Upper lobe of right lung (tissue), 1 donor: ENCODE results near the gene NTHL1. TPM values are rescaled to one million over a fixed set of nuclear protein-coding genes. Genes with fewer than 3 reads are reported as not detected.

Experiments used
- ATAC-seq: fragments of 200-7000 bp; cut with Tn5 transposase; one replicate; pipeline ENCODE4 v1.9.1; 2020; ENCODE audit warnings: mild to moderate bottlenecking, moderate library complexity
- DNase-seq: peaks from one replicate; pipeline ENCODE4 v3.0.0-alpha.2; 2020
- H3K27ac ChIP-seq: fragments of 200-600 bp; one replicate; pipeline ENCODE4 v1.8.0; 2022
- H3K27me3 ChIP-seq: fragments of 200-600 bp; one replicate; pipeline ENCODE4 v1.8.0; 2022; ENCODE audit warnings: mild to moderate bottlenecking
- H3K36me3 ChIP-seq: fragments of 200-600 bp; one replicate; pipeline ENCODE4 v1.8.0; 2022
- H3K4me1 ChIP-seq: fragments of 200-600 bp; one replicate; pipeline ENCODE4 v1.8.0; 2022
- H3K4me3 ChIP-seq: fragments of 200-600 bp; one replicate; pipeline ENCODE4 v1.8.0; 2022; ENCODE audit warnings: mild to moderate bottlenecking
- H3K9me3 ChIP-seq: fragments of 200-600 bp; one replicate; pipeline ENCODE4 v1.8.0; 2022
- intact Hi-C: fragments of 100-400 bp; cut with DNase I; formaldehyde crosslinking; loops from one replicate; pipeline ENCODE4 v1.11.0; 2022
- total RNA-seq: library from RNA; stranded (reverse); fragmentation: NEBNext Ultra II Directional; extraction: Animal tissue kit (Norgen Biotek cat#: 25700); gene quantifications from one replicate; pipeline ENCODE4 v1.2.1, GENCODE V29; 2021
- TF ChIP-seq, protein P1 (sequence below): fragments of 200-600 bp; IDR thresholded peaks from one replicate; pipeline ENCODE4 v1.8.0; 2022; ENCODE audit warnings: antibody characterized with exemption
- donor health status: DM: no; HTN: yes; CAD: no; lungs with severe emphysema.

NTHL1 gene
- total RNA-seq, 1 donor from 2014 or later = 26.4 TPM

DNA sequence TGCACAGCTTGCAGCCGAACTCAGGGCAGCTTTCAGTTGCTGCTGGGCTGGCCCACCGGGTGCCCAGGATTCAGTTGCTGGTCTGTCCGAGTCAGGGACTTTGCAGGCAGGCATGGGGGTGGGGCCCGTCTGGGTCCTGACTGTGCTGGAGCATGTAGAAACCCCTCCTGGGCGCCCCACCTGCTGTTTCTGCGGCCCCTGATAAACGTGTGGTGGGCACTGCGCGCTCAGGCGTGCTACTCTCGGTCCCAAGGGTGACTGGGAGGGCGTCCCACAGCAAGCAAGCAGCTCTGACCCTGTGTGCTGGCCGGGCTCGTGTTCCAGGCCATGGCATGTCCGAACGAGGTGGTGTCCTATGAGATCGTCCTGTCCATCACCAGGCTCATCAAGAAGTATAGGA is 12.7 kb upstream of the NTHL1 start:
- Histone ChIP-seq H3K36me3 (peaks cover 56% of the 10 kb centered on the region), H3K9me3 (no peaks in the 10 kb centered on the region), H3K4me1 (no peaks in the 10 kb centered on the region), H3K27ac (no peak overlapping the region), H3K4me3 (no peak overlapping the region), H3K27me3 (no peaks in the 10 kb centered on the region)
- TF ChIP-seq, protein P1, sequence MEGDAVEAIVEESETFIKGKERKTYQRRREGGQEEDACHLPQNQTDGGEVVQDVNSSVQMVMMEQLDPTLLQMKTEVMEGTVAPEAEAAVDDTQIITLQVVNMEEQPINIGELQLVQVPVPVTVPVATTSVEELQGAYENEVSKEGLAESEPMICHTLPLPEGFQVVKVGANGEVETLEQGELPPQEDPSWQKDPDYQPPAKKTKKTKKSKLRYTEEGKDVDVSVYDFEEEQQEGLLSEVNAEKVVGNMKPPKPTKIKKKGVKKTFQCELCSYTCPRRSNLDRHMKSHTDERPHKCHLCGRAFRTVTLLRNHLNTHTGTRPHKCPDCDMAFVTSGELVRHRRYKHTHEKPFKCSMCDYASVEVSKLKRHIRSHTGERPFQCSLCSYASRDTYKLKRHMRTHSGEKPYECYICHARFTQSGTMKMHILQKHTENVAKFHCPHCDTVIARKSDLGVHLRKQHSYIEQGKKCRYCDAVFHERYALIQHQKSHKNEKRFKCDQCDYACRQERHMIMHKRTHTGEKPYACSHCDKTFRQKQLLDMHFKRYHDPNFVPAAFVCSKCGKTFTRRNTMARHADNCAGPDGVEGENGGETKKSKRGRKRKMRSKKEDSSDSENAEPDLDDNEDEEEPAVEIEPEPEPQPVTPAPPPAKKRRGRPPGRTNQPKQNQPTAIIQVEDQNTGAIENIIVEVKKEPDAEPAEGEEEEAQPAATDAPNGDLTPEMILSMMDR = no peak
- no peak for DNase-seq
- intact Hi-C loops = no loop called here
- ATAC-seq = no peak

DNA sequence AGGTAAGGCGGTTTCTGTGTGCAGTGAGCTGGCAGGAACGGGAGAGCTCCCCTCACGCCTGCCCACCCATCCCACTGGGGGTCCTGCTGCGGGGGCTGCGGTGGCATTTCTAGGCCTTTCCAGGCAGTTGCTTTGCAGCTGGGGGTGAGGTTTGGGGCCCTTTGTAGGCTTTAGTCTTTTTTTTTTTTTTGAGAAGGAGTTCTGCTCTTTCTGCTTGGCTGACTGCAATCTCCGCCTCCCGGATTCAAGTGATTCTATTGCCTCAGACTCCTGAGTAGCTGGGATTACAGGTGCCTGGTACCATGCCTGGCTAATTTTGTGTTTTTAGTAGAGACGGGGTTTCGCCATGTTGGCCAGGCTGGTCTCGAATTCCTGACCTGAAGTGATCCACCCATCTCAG is 11.2 kb upstream of the NTHL1 start:
- ATAC-seq (no peak), DNase-seq (no peak)
- Histone ChIP-seq H3K4me1 (no peaks in the 10 kb centered on the region), H3K27ac (no peak overlapping the region), H3K27me3 (no peaks in the 10 kb centered on the region), H3K9me3 (no peaks in the 10 kb centered on the region), H3K4me3 (no peak overlapping the region), H3K36me3 (peaks cover 61% of the 10 kb centered on the region)
- TF ChIP-seq, protein P1 = no peak
- intact Hi-C loops = no loop called here

DNA sequence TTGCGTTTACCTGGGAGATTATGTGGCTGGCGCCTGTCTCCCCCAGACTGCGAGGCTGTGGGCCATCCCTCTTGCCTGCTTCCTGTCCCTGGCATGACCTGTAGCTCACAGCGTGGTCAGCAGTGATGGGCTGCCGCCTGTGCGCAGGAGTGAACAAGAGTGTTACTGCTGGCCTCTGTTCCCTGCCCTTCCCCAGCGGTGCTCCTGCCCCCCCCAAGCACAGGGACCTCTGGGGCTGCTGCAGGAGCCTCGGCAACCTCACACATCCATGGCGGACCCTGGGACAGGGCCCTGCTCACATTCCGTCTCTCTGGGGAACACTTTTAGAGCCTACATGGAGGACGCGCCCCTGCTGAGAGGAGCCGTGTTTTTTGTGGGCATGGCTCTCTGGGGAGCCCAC is 10.8 kb upstream of the NTHL1 start:
- Histone ChIP-seq H3K36me3 (peaks cover 61% of the 10 kb centered on the region), H3K4me1 (no peaks in the 10 kb centered on the region), H3K9me3 (no peaks in the 10 kb centered on the region), H3K4me3 (no peak overlapping the region), H3K27ac (no peak overlapping the region), H3K27me3 (no peaks in the 10 kb centered on the region)
- no peak for ATAC-seq
- DNase-seq = no peak
- intact Hi-C loops = no loop called here
- TF ChIP-seq, protein P1 = no peak

DNA sequence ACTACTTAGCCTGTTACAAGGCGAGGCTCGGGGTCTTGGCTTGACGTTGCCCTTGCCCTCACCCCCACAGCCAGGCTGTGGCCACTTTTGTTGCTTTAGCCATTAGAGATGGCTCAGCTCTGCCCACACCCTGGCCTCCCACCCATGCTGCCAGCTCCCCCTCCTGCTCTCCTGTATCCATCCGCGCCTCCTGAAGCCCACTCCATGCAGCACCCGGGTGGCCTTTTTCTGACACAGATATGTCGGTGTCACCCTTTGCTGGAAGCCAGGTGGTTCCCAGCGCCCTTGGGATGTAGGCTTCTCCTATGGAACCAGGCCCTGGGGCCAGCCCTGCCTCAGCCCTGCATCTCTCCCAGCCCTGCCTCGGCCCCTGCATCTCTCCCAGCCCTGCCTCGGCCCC is 9.8 kb upstream of the NTHL1 start:
- DNase-seq (no peak), ATAC-seq (no peak)
- H3K27ac ChIP-seq = no peak overlapping the region
- TF ChIP-seq, protein P1 = no peak
- no peaks in the 10 kb centered on the region for H3K9me3 ChIP-seq
- intact Hi-C loops = no loop called here
- peaks cover 60% of the 10 kb centered on the region for H3K36me3 ChIP-seq
- H3K27me3 ChIP-seq = no peaks in the 10 kb centered on the region
- H3K4me3 ChIP-seq = no peak overlapping the region
- no peaks in the 10 kb centered on the region for H3K4me1 ChIP-seq

DNA sequence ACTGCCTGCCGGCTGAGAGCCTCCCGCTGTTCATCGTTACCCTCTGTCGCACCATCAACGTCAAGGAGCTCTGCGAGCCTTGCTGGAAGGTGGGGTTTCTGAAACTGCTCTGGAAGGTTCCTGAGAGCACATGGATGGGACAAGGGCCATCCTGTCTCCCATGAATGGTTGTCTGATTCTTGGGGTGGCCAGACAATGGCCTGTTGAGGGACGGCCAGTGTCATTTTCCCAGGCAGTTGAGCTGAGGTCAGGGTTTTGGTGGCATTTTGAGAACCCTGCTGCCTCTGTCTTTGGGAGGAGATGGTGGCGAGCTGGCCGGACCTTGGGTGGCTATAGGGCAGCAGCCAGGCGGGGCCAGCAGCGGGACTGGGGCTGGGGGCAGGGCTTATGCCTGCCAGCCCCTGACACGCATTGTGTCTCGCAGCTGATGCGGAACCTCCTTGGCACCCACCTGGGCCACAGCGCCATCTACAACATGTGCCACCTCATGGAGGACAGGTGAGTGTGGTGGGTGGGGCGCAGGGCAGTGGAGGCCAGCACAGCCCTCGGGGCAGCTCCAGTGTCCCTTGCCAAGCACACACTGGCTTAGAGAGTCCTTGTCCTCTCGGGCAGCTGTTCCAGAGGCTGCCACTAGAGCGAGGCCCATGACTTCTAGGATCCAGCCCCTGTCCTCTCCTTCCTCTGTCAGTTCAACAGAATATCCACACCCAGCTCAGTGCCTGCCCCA is 9.2 kb upstream of the NTHL1 start:
- H3K27ac ChIP-seq = no peak overlapping the region
- no peaks in the 10 kb centered on the region for H3K4me1 ChIP-seq
- H3K27me3 ChIP-seq = no peaks in the 10 kb centered on the region
- ATAC-seq (peak; percentile 5), DNase-seq (no peak)
- H3K36me3 ChIP-seq = peaks cover 64% of the 10 kb centered on the region
- no peaks in the 10 kb centered on the region for H3K9me3 ChIP-seq
- TF ChIP-seq, protein P1 = no peak
- no peak overlapping the region for H3K4me3 ChIP-seq
- intact Hi-C loops = no loop called here

DNA sequence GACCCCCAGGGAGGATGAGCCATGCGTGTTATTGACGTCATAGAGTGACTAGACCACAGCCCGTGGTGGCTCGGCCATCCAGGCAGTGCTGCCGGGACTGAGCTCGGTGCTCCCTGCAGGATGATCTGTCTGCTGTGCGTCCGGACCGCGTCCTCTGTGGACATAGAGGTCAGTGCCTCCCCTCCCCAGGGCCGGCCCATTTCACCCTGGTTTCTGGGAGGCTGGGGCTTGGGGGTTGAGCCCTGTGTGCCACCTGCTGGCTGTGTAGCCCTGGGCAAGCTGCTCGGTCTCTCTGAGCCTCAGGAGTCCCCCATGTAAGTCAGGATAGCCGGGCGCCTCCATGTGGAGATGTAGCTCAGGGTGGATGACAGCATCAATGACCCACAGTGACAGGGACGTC is 8.4 kb upstream of the NTHL1 start:
- no peak overlapping the region for H3K4me3 ChIP-seq
- no peaks in the 10 kb centered on the region for H3K4me1 ChIP-seq
- peak; percentile 55 for ATAC-seq
- no peak overlapping the region for H3K27ac ChIP-seq
- DNase-seq = no peak
- TF ChIP-seq, protein P1 = peak; percentile 40
- H3K9me3 ChIP-seq = no peaks in the 10 kb centered on the region
- peaks cover 68% of the 10 kb centered on the region for H3K36me3 ChIP-seq
- intact Hi-C loops = no loop called here
- no peaks in the 10 kb centered on the region for H3K27me3 ChIP-seq
